ENCODE results near the gene SPPL3. TPM values are rescaled to one million over a fixed set of nuclear protein-coding genes. Genes with fewer than 3 reads are reported as not detected.

SPPL3 gene
- total RNA-seq, 1 experiment from 2014 or later = 51.1 TPM

DNA sequence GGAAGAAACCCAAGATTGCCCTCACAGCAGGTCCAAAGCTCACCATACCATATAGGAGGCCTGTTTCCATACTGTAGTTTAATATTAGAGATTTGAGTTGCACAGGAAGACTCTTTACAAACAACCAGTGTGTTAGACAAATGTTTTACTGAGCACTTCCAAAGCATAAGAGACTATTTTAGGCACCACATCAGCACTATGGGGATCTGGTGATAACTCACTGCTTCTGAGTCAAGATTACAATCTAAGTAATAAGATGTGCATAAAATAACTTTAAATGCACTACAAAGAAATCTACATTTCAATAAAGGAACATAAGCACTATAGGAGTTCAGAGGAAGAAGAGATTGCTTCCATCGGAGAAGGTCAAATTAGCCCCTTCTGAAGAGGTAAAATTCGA, 71.4 kb downstream of the SPPL3 start:
- no peaks in the 10 kb centered on the region; the same call in 1 of the 2 replicates for H3K36me3 ChIP-seq (ENCODE audit: control insufficient read depth, insufficient read depth, low read length)
- ChIA-PET CTCF (interaction anchor here (0.5 kb wide), 1 partner anchor 59 kb away, joined by 5 read pairs; no protein-coding TSS in a partner anchor), POLR2A (interaction anchor here (0.6 kb wide), 1 partner anchor 636 kb away, joined by 3 read pairs; no protein-coding TSS in a partner anchor)
- TF ChIP-seq POLR2AphosphoS5 (IDR thresholded peaks at IDR 0.05; ENCODE audit: low read depth, low read length) = no peak
- no peak for TF ChIP-seq TCF7L2 (IDR thresholded peaks at IDR 0.05; ENCODE audit: low read depth, low read length)
- TF ChIP-seq CTCF (IDR thresholded peaks at IDR 0.05) = no peak
- TF ChIP-seq SIN3A (IDR thresholded peaks at IDR 0.05; ENCODE audit: borderline replicate concordance, insufficient read depth, low read depth, low read length) = no peak
- TF ChIP-seq REST (IDR thresholded peaks at IDR 0.05; ENCODE audit: insufficient read depth in 1 of 2, low read depth in 2 of 2, low read length in 1 of 2) = no peak
- H3K27ac ChIP-seq (ENCODE audit: low read length) = peak overlapping the region; percentile 0; the same call in 1 of the 2 replicates
- no peaks in the 10 kb centered on the region for H3K9me3 ChIP-seq (ENCODE audit: control insufficient read depth, insufficient read depth, low read depth, low read length)
- no peaks in the 10 kb centered on the region for H3K27me3 ChIP-seq (ENCODE audit: control insufficient read depth, insufficient read depth, low read length)
- H3K4me1 ChIP-seq (ENCODE audit: control insufficient read depth, insufficient read depth, low read length) = peaks cover 18% of the 10 kb centered on the region
- BruUV-seq (replicated peaks) = no TSS peak
- no peak overlapping the region for H3K4me3 ChIP-seq (ENCODE audit: low read depth in 2 of 2, low read length in 2 of 2)
- intact Hi-C loops (cut with micrococcal nuclease; ENCODE audit: unreplicated experiment) (no loop called here), in situ Hi-C loops (cut with HindIII; ENCODE audit: low pct_unique_long_range_greater_than_20kb, low sequenced_read_pairs) (no loop called here)
- DNase-seq (ENCODE audit: low read depth, low spot score) (no peak), ATAC-seq (no peak)

DNA sequence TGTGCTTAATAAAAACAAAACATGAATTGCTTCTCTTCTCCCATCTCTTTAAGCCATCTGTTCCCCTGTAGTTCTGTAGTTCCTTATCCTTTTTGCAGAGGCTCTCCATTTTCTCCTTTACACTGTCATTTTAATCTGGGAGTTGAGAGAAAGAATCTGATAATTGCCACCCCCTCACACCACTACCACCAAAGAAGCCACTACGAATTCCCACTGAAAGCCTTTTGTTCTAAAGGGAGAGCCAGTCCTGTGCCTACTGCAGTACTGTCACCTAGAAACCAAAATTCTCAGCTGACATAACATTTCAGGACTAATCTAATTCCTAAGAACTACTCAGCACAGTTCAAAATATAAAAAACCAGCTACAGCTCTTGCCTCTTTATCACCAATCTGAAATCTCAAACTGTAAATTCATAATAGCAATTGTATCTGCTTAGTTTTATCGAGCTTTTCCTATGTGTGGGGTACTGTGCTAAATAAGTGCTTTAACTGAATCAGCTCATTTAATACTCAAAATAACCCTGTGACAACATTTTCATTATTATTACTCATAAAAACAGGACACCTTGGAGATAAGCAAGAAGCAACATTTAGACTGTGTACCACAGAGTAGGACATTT, 72.4 kb downstream of the SPPL3 start:
- POLR2A ChIA-PET = interaction anchor here (0.6 kb wide), 1 partner anchor 635 kb away, joined by 3 read pairs; no protein-coding TSS in a partner anchor

More for the DNA sequence above, 72.4 kb downstream of the SPPL3 start:
- intact Hi-C loops (cut with micrococcal nuclease; ENCODE audit: unreplicated experiment) (no loop called here), in situ Hi-C loops (cut with HindIII; ENCODE audit: low pct_unique_long_range_greater_than_20kb, low sequenced_read_pairs) (no loop called here)
- DNase-seq (ENCODE audit: low read depth, low spot score) (no peak), ATAC-seq (no peak)
- peak overlapping the region; percentile 8; the same call in 1 of the 2 replicates for H3K27ac ChIP-seq (ENCODE audit: low read length)
- no peak overlapping the region for H3K4me3 ChIP-seq (ENCODE audit: low read depth in 2 of 2, low read length in 2 of 2)
- H3K36me3 ChIP-seq (ENCODE audit: control insufficient read depth, insufficient read depth, low read length) = no peaks in the 10 kb centered on the region; the same call in 1 of the 2 replicates
- no peaks in the 10 kb centered on the region for H3K9me3 ChIP-seq (ENCODE audit: control insufficient read depth, insufficient read depth, low read depth, low read length)
- BruUV-seq (replicated peaks) = no TSS peak
- peaks cover 18% of the 10 kb centered on the region for H3K4me1 ChIP-seq (ENCODE audit: control insufficient read depth, insufficient read depth, low read length)
- no peaks in the 10 kb centered on the region for H3K27me3 ChIP-seq (ENCODE audit: control insufficient read depth, insufficient read depth, low read length)
- TF ChIP-seq POLR2AphosphoS5 (IDR thresholded peaks at IDR 0.05; ENCODE audit: low read depth, low read length) (no peak), REST (IDR thresholded peaks at IDR 0.05; ENCODE audit: insufficient read depth in 1 of 2, low read depth in 2 of 2, low read length in 1 of 2) (no peak), CTCF (IDR thresholded peaks at IDR 0.05) (no peak), SIN3A (IDR thresholded peaks at IDR 0.05; ENCODE audit: borderline replicate concordance, insufficient read depth, low read depth, low read length) (no peak), TCF7L2 (IDR thresholded peaks at IDR 0.05; ENCODE audit: low read depth, low read length) (no peak)
- CTCF ChIA-PET = no interaction called here
